ENCODE measurements around the gene GHSR. TPM values are rescaled to one million over a fixed set of nuclear protein-coding genes. Genes with fewer than 3 reads are reported as not detected.

GHSR gene
- total and polyA plus RNA-seq, 2 experiments from 2014 or later = not detected

GRCh38 chr3:172464306-172464705 lies 16.1 kb upstream of the GHSR start:
- no peaks in the 10 kb centered on the region for H3K36me3 ChIP-seq
- no peaks in the 10 kb centered on the region for H3K9me3 ChIP-seq (ENCODE audit: low read depth)
- TF ChIP-seq CTCF (IDR thresholded peaks at IDR 0.05; ENCODE audit: low read depth, low read length) = no peak
- no peak overlapping the region for H3K27ac ChIP-seq
- no peaks in the 10 kb centered on the region for H3K27me3 ChIP-seq
- DNase-seq (ENCODE audit: low read depth in 1 of 2, low spot score in 1 of 2) = no peak
- no peak overlapping the region for H3K4me3 ChIP-seq
- no peaks in the 10 kb centered on the region for H3K4me1 ChIP-seq (ENCODE audit: low read depth)

- peak; percentile 97 for TF ChIP-seq CTCF (IDR thresholded peaks at IDR 0.05; ENCODE audit: low read depth, low read length)
- H3K27me3 ChIP-seq = no peaks in the 10 kb centered on the region
- no peaks in the 10 kb centered on the region for H3K36me3 ChIP-seq
- no peak overlapping the region for H3K4me3 ChIP-seq
- peak; percentile 37 to 46 for DNase-seq (ENCODE audit: low read depth in 1 of 2, low spot score in 1 of 2)
- no peak overlapping the region for H3K27ac ChIP-seq
- H3K4me1 ChIP-seq (ENCODE audit: low read depth) = no peaks in the 10 kb centered on the region
- H3K9me3 ChIP-seq (ENCODE audit: low read depth) = no peaks in the 10 kb centered on the region
These were observed 13.4 kb upstream of the GHSR start for GRCh38 chr3:172461530-172462138.

- peaks cover 20% of the 10 kb centered on the region for H3K27me3 ChIP-seq
- no peak overlapping the region for H3K27ac ChIP-seq
- no peaks in the 10 kb centered on the region for H3K4me1 ChIP-seq (ENCODE audit: low read depth)
- H3K4me3 ChIP-seq = no peak overlapping the region
- no peak for DNase-seq (ENCODE audit: low read depth in 1 of 2, low spot score in 1 of 2)
- H3K36me3 ChIP-seq = no peaks in the 10 kb centered on the region
- no peaks in the 10 kb centered on the region for H3K9me3 ChIP-seq (ENCODE audit: low read depth)
- no peak for TF ChIP-seq CTCF (IDR thresholded peaks at IDR 0.05; ENCODE audit: low read depth, low read length)
These were observed 8.1 kb upstream of the GHSR start for GRCh38 chr3:172456404-172456803.

GRCh38 chr3:172454180-172454579 lies 5.9 kb upstream of the GHSR start:
- H3K4me3 ChIP-seq = no peak overlapping the region
- DNase-seq (ENCODE audit: low read depth in 1 of 2, low spot score in 1 of 2) = no peak
- no peak for TF ChIP-seq CTCF (IDR thresholded peaks at IDR 0.05; ENCODE audit: low read depth, low read length)
- peaks cover 42% of the 10 kb centered on the region for H3K27me3 ChIP-seq
- H3K9me3 ChIP-seq (ENCODE audit: low read depth) = no peaks in the 10 kb centered on the region
- H3K27ac ChIP-seq = no peak overlapping the region
- H3K36me3 ChIP-seq = no peaks in the 10 kb centered on the region
- no peaks in the 10 kb centered on the region for H3K4me1 ChIP-seq (ENCODE audit: low read depth)

- Histone ChIP-seq H3K27ac (no peak overlapping the region), H3K27me3 (peaks cover 88% of the 10 kb centered on the region), H3K4me3 (no peak overlapping the region), H3K36me3 (no peaks in the 10 kb centered on the region), H3K4me1 (ENCODE audit: low read depth) (no peaks in the 10 kb centered on the region), H3K9me3 (ENCODE audit: low read depth) (no peaks in the 10 kb centered on the region)
- no peak for TF ChIP-seq CTCF (IDR thresholded peaks at IDR 0.05; ENCODE audit: low read depth, low read length)
- peak; percentile 56 to 79 for DNase-seq (ENCODE audit: low read depth in 1 of 2, low spot score in 1 of 2)
These were observed 1.4 kb upstream of the GHSR start for GRCh38 chr3:172449466-172450149.

Data from cardiac muscle cell (in vitro differentiated cells and primary cell).